Measurements from ENCODE around the gene C1orf159.

- TF ChIP-seq POLR2A (IDR thresholded peaks at IDR 0.05) (no peak), CTCF (IDR thresholded peaks at IDR 0.05) (no peak)
Measured at GRCh38 chr1:1084372-1085170, 31.3 kb downstream of the C1orf159 start.

All from right lobe of liver (tissue), 4 donors.